Endothelial cell of umbilical vein (primary cell): Measurements from ENCODE around the gene SSMEM1.
"Not testable (repeated sequence)": the region's sequence is repeated elsewhere in the genome, so short reads cannot be mapped to it uniquely, and the experiment has no call there.

Experiments used
- CTCF ChIP-seq, 2 donors: IDR thresholded peaks; 1 replicate in 1 of 2; 2 replicates in 1 of 2; pipeline ENCODE4 v1.5.1; 2011; ENCODE audit warnings: low read length in 2 of 2, mild to moderate bottlenecking in 2 of 2, moderate library complexity in 2 of 2, control low read depth in 1 of 2, inconsistent platforms in 1 of 2, low read depth in 1 of 2; ENCODE audit not compliant: insufficient read depth in 1 of 2; ENCODE audit errors: extremely low read depth in 1 of 2
- EZH2 ChIP-seq: IDR thresholded peaks from 2 replicates; pipeline ENCODE4 v1.6.1; 2012; ENCODE audit warnings: borderline replicate concordance, low read depth, mild to moderate bottlenecking, moderate library complexity, low read length, inconsistent platforms; ENCODE audit not compliant: severe bottlenecking
- GATA2 ChIP-seq: IDR thresholded peaks from 2 replicates; pipeline ENCODE4 v1.7.0; 2011; ENCODE audit warnings: low read depth, mild to moderate bottlenecking, moderate library complexity, mixed read lengths, low read length; ENCODE audit not compliant: insufficient read length, insufficient read depth
- MAX ChIP-seq: IDR thresholded peaks from 2 replicates; pipeline ENCODE4 v1.6.1; 2011; ENCODE audit not compliant: insufficient read depth, insufficient read length
- MYC ChIP-seq: IDR thresholded peaks from one replicate; pipeline ENCODE4 v1.6.1; 2011; ENCODE audit warnings: mild to moderate bottlenecking, low read depth, low read length
- POLR2A ChIP-seq: IDR thresholded peaks from 2 replicates; pipeline ENCODE4 v1.6.1; 2012; ENCODE audit warnings: low read depth, mild to moderate bottlenecking, control low read depth, low read length
- POLR2AphosphoS5 ChIP-seq: IDR thresholded peaks from 2 replicates; pipeline ENCODE4 v1.6.1; 2012; ENCODE audit warnings: low read depth, mild to moderate bottlenecking, control low read depth, low read length, moderate library complexity; ENCODE audit not compliant: insufficient read depth

GRCh38 chr7:130243486-130243885 lies 35.8 kb downstream of the SSMEM1 start:
- not testable (repeated sequence) for TF ChIP-seq EZH2; CTCF (IDR thresholded peaks at IDR 0.05; ENCODE audit: extremely low read depth in 1 of 2, insufficient read depth in 1 of 2, low read depth in 1 of 2, low read length in 2 of 2); POLR2A; MYC; MAX; POLR2AphosphoS5; GATA2
